Measurements from ENCODE around the gene AGPAT3. TPM values are rescaled to one million over a fixed set of nuclear protein-coding genes. Genes with fewer than 3 reads are reported as not detected.
A peak's percentile ranks its signal among the peaks of the same experiment; 100 is the strongest.

The AGPAT3 gene
- total RNA-seq, 1 donor from 2014 or later, result 50.5 TPM

GRCh38 chr21:43997766-43998742, 133.0 kb downstream of the AGPAT3 start:
- no peak for TF ChIP-seq CTCF (IDR thresholded peaks at IDR 0.05; ENCODE audit: unreplicated experiment)
- Mint-ChIP-seq H3K9me3 (ENCODE audit: low read depth) (no peaks in the 10 kb centered on the region), H3K4me1 (ENCODE audit: low read depth) (no peaks in the 10 kb centered on the region), H3K27me3 (peaks cover 2% of the 10 kb centered on the region), H3K36me3 (ENCODE audit: insufficient read depth) (no peaks in the 10 kb centered on the region), H3K27ac (no peak overlapping the region), H3K4me3 (ENCODE audit: low read depth) (no peak overlapping the region)
- DNase-seq (ENCODE audit: low spot score, unreplicated experiment), result no peak

- Mint-ChIP-seq H3K4me3 (ENCODE audit: low read depth) (no peak overlapping the region), H3K36me3 (ENCODE audit: insufficient read depth) (no peaks in the 10 kb centered on the region), H3K4me1 (ENCODE audit: low read depth) (no peaks in the 10 kb centered on the region), H3K27me3 (peaks cover 2% of the 10 kb centered on the region), H3K27ac (no peak overlapping the region), H3K9me3 (ENCODE audit: low read depth) (no peaks in the 10 kb centered on the region)
- no peak for DNase-seq (ENCODE audit: low spot score, unreplicated experiment)
- no peak for TF ChIP-seq CTCF (IDR thresholded peaks at IDR 0.05; ENCODE audit: unreplicated experiment)
Measured at GRCh38 chr21:44000360-44000759, 135.3 kb downstream of the AGPAT3 start.

GRCh38 chr21:44002511-44002910, 137.5 kb downstream of the AGPAT3 start:
- no peak for TF ChIP-seq CTCF (IDR thresholded peaks at IDR 0.05; ENCODE audit: unreplicated experiment)
- no peak for DNase-seq (ENCODE audit: low spot score, unreplicated experiment)
- H3K9me3 Mint-ChIP-seq (ENCODE audit: low read depth), result no peaks in the 10 kb centered on the region
- peaks cover 4% of the 10 kb centered on the region for H3K27me3 Mint-ChIP-seq
- no peaks in the 10 kb centered on the region for H3K36me3 Mint-ChIP-seq (ENCODE audit: insufficient read depth)
- no peak overlapping the region for H3K4me3 Mint-ChIP-seq (ENCODE audit: low read depth)
- no peak overlapping the region for H3K27ac Mint-ChIP-seq
- no peaks in the 10 kb centered on the region for H3K4me1 Mint-ChIP-seq (ENCODE audit: low read depth)

- Mint-ChIP-seq H3K4me1 (ENCODE audit: low read depth) (no peaks in the 10 kb centered on the region), H3K27ac (peak overlapping the region; percentile 66), H3K9me3 (ENCODE audit: low read depth) (no peaks in the 10 kb centered on the region), H3K4me3 (ENCODE audit: low read depth) (no peak overlapping the region), H3K36me3 (ENCODE audit: insufficient read depth) (no peaks in the 10 kb centered on the region), H3K27me3 (peaks cover 6% of the 10 kb centered on the region)
- no peak for DNase-seq (ENCODE audit: low spot score, unreplicated experiment)
- TF ChIP-seq CTCF (IDR thresholded peaks at IDR 0.05; ENCODE audit: unreplicated experiment), result no peak
Measured at GRCh38 chr21:44003307-44003966, 138.4 kb downstream of the AGPAT3 start.

GRCh38 chr21:44005071-44005470, 140.0 kb downstream of the AGPAT3 start:
- H3K4me3 Mint-ChIP-seq (ENCODE audit: low read depth), result no peak overlapping the region
- H3K27ac Mint-ChIP-seq, result no peak overlapping the region

More at GRCh38 chr21:44005071-44005470, 140.0 kb downstream of the AGPAT3 start:
- no peaks in the 10 kb centered on the region for H3K9me3 Mint-ChIP-seq (ENCODE audit: low read depth)
- H3K27me3 Mint-ChIP-seq, result peaks cover 3% of the 10 kb centered on the region
- no peak for TF ChIP-seq CTCF (IDR thresholded peaks at IDR 0.05; ENCODE audit: unreplicated experiment)
- no peaks in the 10 kb centered on the region for H3K36me3 Mint-ChIP-seq (ENCODE audit: insufficient read depth)
- DNase-seq (ENCODE audit: low spot score, unreplicated experiment), result no peak
- H3K4me1 Mint-ChIP-seq (ENCODE audit: low read depth), result no peaks in the 10 kb centered on the region
